ENCODE measurements around the gene CHID1. TPM values are rescaled to one million over a fixed set of nuclear protein-coding genes. Genes with fewer than 3 reads are reported as not detected.

CHID1 gene
- polyA plus RNA-seq, 3 donors = 103 to 117 (median 110) TPM

- DNase-seq (ENCODE audit: low read depth in 3 of 3, low spot score in 2 of 3) = no peak
Observed at GRCh38 chr11:867856-868358, 42.7 kb downstream of the CHID1 start.

- DNase-seq (ENCODE audit: low read depth in 3 of 3, low spot score in 2 of 3) = no peak
Observed at GRCh38 chr11:866481-866880, 44.1 kb downstream of the CHID1 start.

- no peak for DNase-seq (ENCODE audit: low read depth in 3 of 3, low spot score in 2 of 3)
Observed at GRCh38 chr11:865462-866430, 44.9 kb downstream of the CHID1 start.

- no peak for DNase-seq (ENCODE audit: low read depth in 3 of 3, low spot score in 2 of 3)
Observed at GRCh38 chr11:864898-865297, 45.7 kb downstream of the CHID1 start.

GRCh38 chr11:863910-864827 is 46.4 kb downstream of the CHID1 start:
- no peak for DNase-seq (ENCODE audit: low read depth in 3 of 3, low spot score in 2 of 3)

GRCh38 chr11:863023-863909 is 47.3 kb downstream of the CHID1 start:
- no peak for DNase-seq (ENCODE audit: low read depth in 3 of 3, low spot score in 2 of 3)

GRCh38 chr11:862696-863022 is 48.0 kb downstream of the CHID1 start:
- no peak for DNase-seq (ENCODE audit: low read depth in 3 of 3, low spot score in 2 of 3)

GRCh38 chr11:862081-862661 is 48.4 kb downstream of the CHID1 start:
- no peak for DNase-seq (ENCODE audit: low read depth in 3 of 3, low spot score in 2 of 3)

GRCh38 chr11:861105-861479 is 49.5 kb downstream of the CHID1 start:
- DNase-seq (ENCODE audit: low read depth in 3 of 3, low spot score in 2 of 3) = no peak

GRCh38 chr11:860234-861104 is 50.1 kb downstream of the CHID1 start:
- DNase-seq (ENCODE audit: low read depth in 3 of 3, low spot score in 2 of 3) = no peak

GRCh38 chr11:859394-860131 is 51.0 kb downstream of the CHID1 start:
- DNase-seq (ENCODE audit: low read depth in 3 of 3, low spot score in 2 of 3) = no peak

- no peak for DNase-seq (ENCODE audit: low read depth in 3 of 3, low spot score in 2 of 3)
Observed at GRCh38 chr11:858762-859339, 51.8 kb downstream of the CHID1 start.

- DNase-seq (ENCODE audit: low read depth in 3 of 3, low spot score in 2 of 3) = no peak
Observed at GRCh38 chr11:858053-858761, 52.4 kb downstream of the CHID1 start.

GRCh38 chr11:856397-856796 is 54.2 kb downstream of the CHID1 start:
- DNase-seq (ENCODE audit: low read depth in 3 of 3, low spot score in 2 of 3) = no peak

GRCh38 chr11:855796-856195 is 54.8 kb downstream of the CHID1 start:
- no peak for DNase-seq (ENCODE audit: low read depth in 3 of 3, low spot score in 2 of 3)

GRCh38 chr11:855330-855674 is 55.3 kb downstream of the CHID1 start:
- no peak for DNase-seq (ENCODE audit: low read depth in 3 of 3, low spot score in 2 of 3)

- DNase-seq (ENCODE audit: low read depth in 3 of 3, low spot score in 2 of 3) = no peak
Observed at GRCh38 chr11:854601-855329, 55.8 kb downstream of the CHID1 start.

All from right renal cortex interstitium (tissue), 3 donors.